Sigmoid colon (tissue), 3 donors: Measurements from ENCODE around the gene IGSF10.

Experiments
- CTCF ChIP-seq, 4 experiments: fragments of 450-650 bp in 3 of 4; fragments of 200-600 bp in 1 of 4; IDR thresholded peaks; one replicate each; pipeline ENCODE4 v1.5.1; 2016 to 2019; ENCODE audit warnings: antibody characterized with exemption in 4 of 4, mild to moderate bottlenecking in 3 of 4, moderate library complexity in 2 of 4
- POLR2A ChIP-seq, 2 donors: fragments of 450-650 bp; IDR thresholded peaks; one replicate each; pipeline ENCODE4 v1.6.1; 2016; ENCODE audit warnings: antibody characterized with exemption in 2 of 2, mild to moderate bottlenecking in 2 of 2, moderate library complexity in 2 of 2

GRCh38 chr3:151491525-151491924, 30.7 kb upstream of the IGSF10 start:
- TF ChIP-seq CTCF (IDR thresholded peaks at IDR 0.05) (no peak), POLR2A (IDR thresholded peaks at IDR 0.05) (no peak)
